Smooth muscle cell (in vitro differentiated cells): ENCODE data around the gene RAB31. TPM values are rescaled to one million over a fixed set of nuclear protein-coding genes. Genes with fewer than 3 reads are reported as not detected.

Experiments
- DNase-seq: peaks from one replicate; lab custom pipeline; 2025; ENCODE audit not compliant: unreplicated experiment; lab: John Stamatoyannopoulos, UW
- H2AFZ ChIP-seq: fragments of 200-600 bp; sonication (generic); 2 replicates; pipeline ENCODE4 v1.6.0; 2016; ENCODE audit warnings: antibody characterized with exemption, low read depth, mild to moderate bottlenecking
- H3F3A ChIP-seq: fragments of 200-600 bp; sonication (generic); 2 replicates; pipeline ENCODE4 v1.6.0; 2017; ENCODE audit warnings: antibody characterized with exemption, low read depth
- H3K27ac ChIP-seq: fragments of 200-600 bp; sonication (generic); 2 replicates; pipeline ENCODE4 v1.5.1; 2016; ENCODE audit warnings: low read depth, mild to moderate bottlenecking
- H3K27me3 ChIP-seq: fragments of 200-600 bp; sonication (generic); 2 replicates; pipeline ENCODE4 v1.6.1; 2016; ENCODE audit warnings: low read depth, mild to moderate bottlenecking
- H3K36me3 ChIP-seq: fragments of 200-600 bp; sonication (generic); 2 replicates; pipeline ENCODE4 v1.5.1; 2016; ENCODE audit warnings: low read depth
- H3K4me1 ChIP-seq: fragments of 200-600 bp; sonication (generic); 2 replicates; pipeline ENCODE4 v1.5.1; 2016; ENCODE audit warnings: low read depth
- H3K4me2 ChIP-seq: fragments of 200-600 bp; sonication (generic); 2 replicates; pipeline ENCODE4 v1.6.0; 2016; ENCODE audit warnings: mild to moderate bottlenecking
- H3K4me3 ChIP-seq: fragments of 200-600 bp; sonication (generic); 2 replicates; pipeline ENCODE4 v1.5.1; 2016; ENCODE audit warnings: mild to moderate bottlenecking
- H3K79me2 ChIP-seq: fragments of 200-600 bp; sonication (generic); 2 replicates; pipeline ENCODE4 v1.6.0; 2016; ENCODE audit warnings: low read depth, mild to moderate bottlenecking
- H3K9ac ChIP-seq: fragments of 200-600 bp; sonication (generic); 2 replicates; pipeline ENCODE4 v1.6.0; 2016; ENCODE audit warnings: low read depth
- H3K9me3 ChIP-seq: fragments of 200-600 bp; sonication (generic); replicated peaks from 2 replicates; pipeline ENCODE4 v1.5.1; 2016; ENCODE audit warnings: low read depth
- H4K20me1 ChIP-seq: fragments of 200-600 bp; sonication (generic); 2 replicates; pipeline ENCODE4 v1.6.0; 2016; ENCODE audit warnings: low read depth
- WGBS: methylation state at CpG from one replicate; pipeline ENCODE4 v1.1.7; 2016; ENCODE audit warnings: low lambda C conversion rate; 5-methylcytosine and 5-hydroxymethylcytosine counted together
- polyA plus RNA-seq: library from polyadenylated mRNA; unstranded; fragments of >200 nt; fragmentation: Nextera tagmentation; extraction: Ambion mirVana; gene quantifications from 2 replicates; pipeline ENCODE4 v1.2.1, GENCODE V29; 2016
- total RNA-seq: library from RNA; depleted of rRNA; stranded (reverse); fragments of >200 nt; gene quantifications from 2 replicates; pipeline ENCODE4 v1.2.3, GENCODE V29; 2014
- TF ChIP-seq, protein P1 (sequence below): fragments of 200-600 bp; sonication (generic); IDR thresholded peaks from 2 replicates; pipeline ENCODE4 v1.5.1; 2017; ENCODE audit warnings: borderline replicate concordance, mild to moderate bottlenecking, antibody characterized with exemption; ENCODE audit not compliant: insufficient read depth, poor library complexity, severe bottlenecking

Gene RAB31
- total and polyA plus RNA-seq, 2 experiments from 2014 or later, result 116 to 414 TPM

DNA sequence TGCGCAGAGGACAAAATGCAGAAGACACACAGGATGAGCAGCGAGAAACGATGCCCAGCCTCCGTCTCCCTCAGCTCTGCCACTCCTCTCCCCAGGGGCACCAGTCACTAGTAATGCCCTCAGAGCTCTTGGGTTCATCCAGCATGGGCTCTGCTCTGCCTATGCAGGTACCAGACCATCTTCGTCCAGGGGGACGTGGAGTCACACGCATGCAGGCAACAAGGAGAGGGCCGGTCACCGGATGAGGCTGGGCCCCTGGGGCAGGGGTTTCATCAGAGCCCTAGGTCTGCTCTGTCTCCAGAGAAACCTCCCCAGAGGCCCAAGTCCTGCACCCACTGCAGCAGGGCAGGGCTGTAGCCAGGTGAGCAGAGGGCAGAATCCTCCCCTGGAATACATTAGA lies 23.9 kb downstream of the RAB31 start:
- no peaks in the 10 kb centered on the region for H3K27me3 ChIP-seq
- H3K27ac ChIP-seq, result peak overlapping the region; percentile 72
- H4K20me1 ChIP-seq, result peaks cover 95% of the 10 kb centered on the region
- H3K9ac ChIP-seq, result no peak overlapping the region
- H3K4me2 ChIP-seq, result no peak overlapping the region
- peaks cover 4% of the 10 kb centered on the region for H3K4me1 ChIP-seq
- 84% methylated on average over 9 of the region's 9 CpGs for WGBS
- no peaks in the 10 kb centered on the region for H3K36me3 ChIP-seq
- no peaks in the 10 kb centered on the region for H3K9me3 ChIP-seq
- TF ChIP-seq, protein P1, sequence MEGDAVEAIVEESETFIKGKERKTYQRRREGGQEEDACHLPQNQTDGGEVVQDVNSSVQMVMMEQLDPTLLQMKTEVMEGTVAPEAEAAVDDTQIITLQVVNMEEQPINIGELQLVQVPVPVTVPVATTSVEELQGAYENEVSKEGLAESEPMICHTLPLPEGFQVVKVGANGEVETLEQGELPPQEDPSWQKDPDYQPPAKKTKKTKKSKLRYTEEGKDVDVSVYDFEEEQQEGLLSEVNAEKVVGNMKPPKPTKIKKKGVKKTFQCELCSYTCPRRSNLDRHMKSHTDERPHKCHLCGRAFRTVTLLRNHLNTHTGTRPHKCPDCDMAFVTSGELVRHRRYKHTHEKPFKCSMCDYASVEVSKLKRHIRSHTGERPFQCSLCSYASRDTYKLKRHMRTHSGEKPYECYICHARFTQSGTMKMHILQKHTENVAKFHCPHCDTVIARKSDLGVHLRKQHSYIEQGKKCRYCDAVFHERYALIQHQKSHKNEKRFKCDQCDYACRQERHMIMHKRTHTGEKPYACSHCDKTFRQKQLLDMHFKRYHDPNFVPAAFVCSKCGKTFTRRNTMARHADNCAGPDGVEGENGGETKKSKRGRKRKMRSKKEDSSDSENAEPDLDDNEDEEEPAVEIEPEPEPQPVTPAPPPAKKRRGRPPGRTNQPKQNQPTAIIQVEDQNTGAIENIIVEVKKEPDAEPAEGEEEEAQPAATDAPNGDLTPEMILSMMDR, result no peak
- no peak for DNase-seq
- peaks cover 94% of the 10 kb centered on the region for H3K79me2 ChIP-seq
- H3F3A ChIP-seq, result peaks cover 11% of the 10 kb centered on the region
- no peak overlapping the region for H3K4me3 ChIP-seq
- no peak overlapping the region for H2AFZ ChIP-seq

DNA sequence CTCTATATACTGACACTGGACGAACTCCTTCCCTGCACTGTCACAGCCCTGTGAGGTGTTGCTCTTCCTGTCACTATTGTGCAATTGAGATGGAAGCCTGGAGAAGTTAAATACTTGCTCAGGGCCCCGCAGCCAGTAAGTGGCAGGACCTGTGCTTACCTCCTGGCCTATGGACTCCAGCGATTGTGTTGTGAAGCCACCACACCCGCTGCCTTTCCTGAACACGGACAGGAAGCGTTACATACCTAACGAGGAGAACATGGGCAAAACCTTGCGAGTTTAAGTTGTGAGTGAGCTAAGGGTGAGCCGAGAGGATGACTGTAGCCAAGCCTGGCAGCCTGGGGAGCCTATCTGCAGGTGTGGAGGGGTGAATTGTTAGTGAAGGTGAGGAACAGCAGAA lies 26.1 kb downstream of the RAB31 start:
- 68% methylated on average over 9 of the region's 9 CpGs for WGBS
- H3K36me3 ChIP-seq, result no peaks in the 10 kb centered on the region
- H3K4me2 ChIP-seq, result no peak overlapping the region
- peak overlapping the region; percentile 41 for H3K27ac ChIP-seq
- no peak overlapping the region for H3K9ac ChIP-seq
- H2AFZ ChIP-seq, result no peak overlapping the region
- TF ChIP-seq, protein P1, result no peak
- H3K4me3 ChIP-seq, result no peak overlapping the region
- H3K4me1 ChIP-seq, result peaks cover 12% of the 10 kb centered on the region
- DNase-seq, result no peak
- no peaks in the 10 kb centered on the region for H3K27me3 ChIP-seq
- peaks cover 94% of the 10 kb centered on the region for H3K79me2 ChIP-seq
- peaks cover 28% of the 10 kb centered on the region for H3F3A ChIP-seq
- peaks cover 95% of the 10 kb centered on the region for H4K20me1 ChIP-seq
- H3K9me3 ChIP-seq, result no peaks in the 10 kb centered on the region

DNA sequence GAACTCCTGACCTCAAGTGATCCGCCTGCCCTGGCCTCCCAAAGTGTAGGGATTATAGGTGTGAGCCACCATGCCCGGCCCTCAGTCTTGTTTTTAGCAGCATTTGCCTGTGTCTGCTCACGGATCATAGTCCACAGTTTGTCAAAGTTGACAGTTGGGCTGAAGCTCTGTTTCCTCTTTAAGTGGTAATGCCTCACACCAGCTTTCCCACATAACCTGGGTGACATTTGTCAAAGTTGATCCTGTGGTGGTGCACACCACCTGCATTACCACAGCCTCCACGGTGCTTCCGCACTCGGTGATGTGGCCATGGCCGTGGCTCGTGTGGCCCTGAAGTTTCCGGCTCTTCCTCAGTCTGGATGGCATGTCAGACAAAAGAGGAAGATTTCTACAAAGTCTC lies 27.1 kb downstream of the RAB31 start:
- Histone ChIP-seq H3K4me3 (no peak overlapping the region), H3K27ac (no peak overlapping the region), H4K20me1 (peaks cover 89% of the 10 kb centered on the region), H3K36me3 (no peaks in the 10 kb centered on the region), H3K27me3 (no peaks in the 10 kb centered on the region), H3K79me2 (peaks cover 94% of the 10 kb centered on the region), H3K4me2 (no peak overlapping the region), H2AFZ (no peak overlapping the region), H3K4me1 (peaks cover 12% of the 10 kb centered on the region), H3K9ac (no peak overlapping the region), H3K9me3 (no peaks in the 10 kb centered on the region), H3F3A (peaks cover 32% of the 10 kb centered on the region)
- TF ChIP-seq, protein P1, result no peak
- no peak for DNase-seq
- WGBS, result 96% methylated on average over 9 of the region's 9 CpGs

DNA sequence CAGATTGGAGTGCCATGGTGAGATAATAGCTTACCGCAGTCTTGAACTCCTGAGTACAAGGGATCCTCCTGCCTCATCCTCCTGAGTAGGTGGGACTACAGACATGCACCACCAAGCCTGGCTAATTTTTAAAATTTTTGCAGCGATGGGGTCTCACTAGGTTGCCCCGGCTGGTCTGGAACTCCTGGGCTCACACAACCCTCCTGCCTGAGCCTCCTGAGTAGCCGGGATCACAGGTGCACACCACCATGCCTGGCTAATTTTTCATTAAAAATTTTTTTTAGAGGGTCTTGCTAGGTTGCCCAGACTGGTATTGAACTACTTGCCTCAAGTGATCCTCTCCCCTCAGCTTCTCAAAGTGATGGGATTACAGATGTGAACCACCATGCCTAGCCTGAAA lies 27.8 kb downstream of the RAB31 start:
- peaks cover 83% of the 10 kb centered on the region for H4K20me1 ChIP-seq
- peak overlapping the region; percentile 97 for H3K27ac ChIP-seq
- no peak overlapping the region for H3K4me3 ChIP-seq
- H3K4me1 ChIP-seq, result peaks cover 12% of the 10 kb centered on the region
- TF ChIP-seq, protein P1, result no peak
- H3K9ac ChIP-seq, result no peak overlapping the region
- no peak overlapping the region for H3K4me2 ChIP-seq
- peaks cover 38% of the 10 kb centered on the region for H3F3A ChIP-seq
- H3K27me3 ChIP-seq, result no peaks in the 10 kb centered on the region
- H3K9me3 ChIP-seq, result no peaks in the 10 kb centered on the region
- peaks cover 95% of the 10 kb centered on the region for H3K79me2 ChIP-seq
- no peaks in the 10 kb centered on the region for H3K36me3 ChIP-seq
- no peak for DNase-seq
- no peak overlapping the region for H2AFZ ChIP-seq
- 73% methylated on average over 4 of the region's 4 CpGs for WGBS
